H1 (cell line): ENCODE measurements around the gene CUL4A. TPM values are rescaled to one million over a fixed set of nuclear protein-coding genes. Genes with fewer than 3 reads are reported as not detected.

ENCODE experiments used
- CTCF ChIA-PET: fragments of 300-600 bp; sonication (Branson Sonifier 250); formaldehyde crosslinking; loops from one replicate; lab custom pipeline; 2021; ENCODE audit not compliant: partially characterized antibody; lab: Charles Lee
- POLR2A ChIA-PET: fragments of 300-600 bp; sonication (Branson Sonifier 250); formaldehyde crosslinking; loops from one replicate; lab custom pipeline; 2021; ENCODE audit warnings: inconsistent platforms; ENCODE audit not compliant: partially characterized antibody; lab: Charles Lee
- DNase-seq, 2 experiments: peaks; one replicate each; pipeline versions ENCODE4 v3.0.0 to v3.0.0-alpha.2; 2010 to 2022; ENCODE audit warnings: low spot score in 2 of 2, low read depth in 1 of 2, mixed read lengths in 1 of 2
- FAIRE-seq: peaks from 2 replicates; lab custom pipeline; 2011; peaks lifted over from hg19 to GRCh38; lab: Jason Lieb, UNC
- H2AFZ ChIP-seq: 2 replicates; pipeline ENCODE4 v1.8.1; 2012; ENCODE audit warnings: low read length, inconsistent platforms
- H2AK5ac ChIP-seq: 2 replicates; pipeline ENCODE4 v1.6.1; 2013; ENCODE audit warnings: low read depth, low read length
- H2BK120ac ChIP-seq: replicated peaks from 2 replicates; pipeline ENCODE3; 2013; ENCODE audit warnings: low read depth, low read length, inconsistent platforms
- H2BK12ac ChIP-seq: 2 replicates; pipeline ENCODE4 v1.6.1; 2013; ENCODE audit warnings: low read depth, low read length
- H2BK15ac ChIP-seq: 2 replicates; pipeline ENCODE4 v1.6.1; 2013; ENCODE audit warnings: low read length
- H2BK20ac ChIP-seq: 2 replicates; pipeline ENCODE4 v1.6.1; 2013; ENCODE audit warnings: low read length
- H2BK5ac ChIP-seq: 2 replicates; pipeline ENCODE4 v1.6.1; 2013; ENCODE audit warnings: low read depth, low read length
- H3K14ac ChIP-seq: 2 replicates; pipeline ENCODE4 v1.6.1; 2013; ENCODE audit warnings: inconsistent platforms; ENCODE audit not compliant: insufficient read length
- H3K18ac ChIP-seq: 2 replicates; pipeline ENCODE4 v1.6.1; 2013; ENCODE audit warnings: low read length; ENCODE audit errors: extremely low read depth
- H3K23ac ChIP-seq: 2 replicates; pipeline ENCODE4 v1.6.1; 2013; ENCODE audit warnings: inconsistent platforms; ENCODE audit not compliant: insufficient read length
- H3K23me2 ChIP-seq: 2 replicates; pipeline ENCODE4 v1.6.1; 2013; ENCODE audit warnings: low read depth, low read length
- H3K27ac ChIP-seq: 2 replicates; pipeline ENCODE4 v1.6.1; 2011; ENCODE audit warnings: low read depth, low read length, inconsistent platforms
- H3K27me3 ChIP-seq, 4 experiments: replicated peaks in 1 of 4; 1 replicate in 1 of 4; 2 replicates in 3 of 4; pipeline versions ENCODE4 v1.6.1 to v1.8.1; 2011 to 2013; ENCODE audit warnings: low read length in 3 of 4, mild to moderate bottlenecking in 3 of 4, inconsistent platforms in 2 of 4, mixed read lengths in 2 of 4, moderate library complexity in 1 of 4; ENCODE audit not compliant: control insufficient read depth in 3 of 4, insufficient read depth in 3 of 4; ENCODE audit errors: extremely low read depth in 1 of 4
- H3K36me3 ChIP-seq, 4 experiments: 2 replicates each; pipeline versions ENCODE4 v1.6.1 to v1.8.1; 2011 to 2013; ENCODE audit warnings: mild to moderate bottlenecking in 4 of 4, low read length in 3 of 4, moderate library complexity in 2 of 4, control low read depth in 1 of 4, inconsistent platforms in 1 of 4; ENCODE audit not compliant: insufficient read depth in 4 of 4, control insufficient read depth in 2 of 4
- H3K4ac ChIP-seq: replicated peaks from 2 replicates; pipeline ENCODE3; 2013; ENCODE audit warnings: low read length, low read depth, mixed read lengths, inconsistent platforms; ENCODE audit not compliant: insufficient read length
- H3K4me1 ChIP-seq, 4 experiments: replicated peaks in 1 of 4; 1 replicate in 1 of 4; 2 replicates in 3 of 4; pipeline versions ENCODE4 v1.6.1 to v1.8.1; 2011 to 2013; ENCODE audit warnings: low read length in 3 of 4, inconsistent platforms in 2 of 4, mixed read lengths in 1 of 4; ENCODE audit not compliant: insufficient read depth in 4 of 4, control insufficient read depth in 3 of 4
- H3K4me2 ChIP-seq, 2 experiments: 2 replicates each; pipeline versions ENCODE4 v1.6.1 to v1.8.1; 2011 to 2013; ENCODE audit warnings: low read depth in 2 of 2, low read length in 2 of 2, control low read depth in 1 of 2, inconsistent platforms in 1 of 2, mild to moderate bottlenecking in 1 of 2; ENCODE audit not compliant: insufficient read depth in 1 of 2
- H3K4me3 ChIP-seq, 4 experiments: fragments of 200-600, 300-600 bp in 1 of 4; sonication (generic), shearing (Covaris generic), sonication (Bioruptor Twin) in 1 of 4; 2 replicates each; pipeline versions ENCODE4 v1.5.1 to v1.8.1; 2011 to 2016; ENCODE audit warnings: low read length in 4 of 4, low read depth in 3 of 4, control low read depth in 2 of 4, inconsistent platforms in 2 of 4, mild to moderate bottlenecking in 2 of 4, mixed read lengths in 1 of 4, moderate library complexity in 1 of 4; ENCODE audit not compliant: insufficient read depth in 2 of 4; ENCODE audit errors: extremely low read depth in 1 of 4
- H3K56ac ChIP-seq: replicated peaks from 2 replicates; pipeline ENCODE3; 2013; ENCODE audit warnings: low read depth, mild to moderate bottlenecking, mixed read lengths, low read length, inconsistent platforms; ENCODE audit not compliant: insufficient read length
- H3K79me1 ChIP-seq: 2 replicates; pipeline ENCODE4 v1.6.1; 2013; ENCODE audit warnings: low read depth, low read length, control low read depth
- H3K79me2 ChIP-seq, 2 experiments: 2 replicates each; pipeline versions ENCODE4 v1.6.1 to v1.8.1; 2012 to 2013; ENCODE audit warnings: low read length in 2 of 2, mild to moderate bottlenecking in 2 of 2, inconsistent platforms in 1 of 2; ENCODE audit not compliant: insufficient read depth in 2 of 2, control insufficient read depth in 1 of 2
- H3K9ac ChIP-seq, 4 experiments: replicated peaks in 1 of 4; 1 replicate in 1 of 4; 2 replicates in 3 of 4; pipeline versions ENCODE4 v1.6.1 to v1.8.1; 2011 to 2013; ENCODE audit warnings: low read depth in 3 of 4, low read length in 3 of 4, control low read depth in 2 of 4, mild to moderate bottlenecking in 2 of 4, moderate library complexity in 2 of 4, inconsistent platforms in 1 of 4; ENCODE audit errors: extremely low read depth in 1 of 4
- H3K9me3 ChIP-seq, 2 experiments: 2 replicates each; pipeline versions ENCODE4 v1.6.1 to v1.8.1; 2012 to 2013; ENCODE audit warnings: mild to moderate bottlenecking in 2 of 2, moderate library complexity in 2 of 2, control low read depth in 1 of 2, inconsistent platforms in 1 of 2, low read depth in 1 of 2, low read length in 1 of 2, mixed read lengths in 1 of 2; ENCODE audit not compliant: insufficient read depth in 2 of 2
- H4K20me1 ChIP-seq, 2 experiments: replicated peaks in 1 of 2; 2 replicates each; pipeline versions ENCODE3 to v1.8.1; 2011 to 2013; ENCODE audit warnings: inconsistent platforms in 2 of 2, low read length in 2 of 2, mild to moderate bottlenecking in 1 of 2; ENCODE audit not compliant: insufficient read depth in 2 of 2, control insufficient read depth in 1 of 2
- H4K5ac ChIP-seq: 2 replicates; pipeline ENCODE4 v1.6.1; 2013; ENCODE audit warnings: low read length, low read depth, mixed read lengths, inconsistent platforms; ENCODE audit not compliant: insufficient read length
- H4K8ac ChIP-seq: 2 replicates; pipeline ENCODE4 v1.8.0; 2013; ENCODE audit warnings: mild to moderate bottlenecking, moderate library complexity, low read length, inconsistent platforms; ENCODE audit not compliant: insufficient read depth; ENCODE audit errors: extremely low read depth
- H4K91ac ChIP-seq: replicated peaks from 2 replicates; pipeline ENCODE3; 2013; ENCODE audit warnings: low read length, mixed read lengths, inconsistent platforms; ENCODE audit not compliant: insufficient read length
- CBX5 ChIP-seq: fragments of 300-800, 300-1000 bp; sonication (generic); IDR thresholded peaks from 2 replicates; pipeline ENCODE4 v1.7.1; 2016; ENCODE audit warnings: antibody characterized with exemption, low read length, low read depth
- CEBPB ChIP-seq: IDR thresholded peaks from 2 replicates; pipeline ENCODE4 v1.6.1; 2012; ENCODE audit warnings: low read depth, low read length
- CREB1 ChIP-seq: IDR thresholded peaks from 2 replicates; pipeline ENCODE4 v1.6.1; 2012; ENCODE audit warnings: inconsistent platforms
- EZH2 ChIP-seq: fragments of 200-600 bp; sonication (generic); IDR thresholded peaks from 2 replicates; pipeline ENCODE4 v1.7.1; 2012; ENCODE audit warnings: low read depth, mild to moderate bottlenecking, moderate library complexity, low read length, inconsistent platforms; ENCODE audit not compliant: severe bottlenecking
- HDAC2 ChIP-seq, 2 experiments: fragments of 300-600 bp in 1 of 2; sonication (generic) in 1 of 2; IDR thresholded peaks; 2 replicates each; pipeline ENCODE4 v1.6.1; 2011 to 2012; ENCODE audit warnings: low read depth in 2 of 2, low read length in 2 of 2, mild to moderate bottlenecking in 2 of 2, moderate library complexity in 2 of 2, borderline replicate concordance in 1 of 2, inconsistent platforms in 1 of 2
- MAFK ChIP-seq: IDR thresholded peaks from 2 replicates; pipeline ENCODE4 v1.6.1; 2012; ENCODE audit warnings: low read depth, mild to moderate bottlenecking, improper control_type of control experiment, low read length
- RFX5 ChIP-seq: IDR thresholded peaks from 2 replicates; pipeline ENCODE4 v1.6.1; 2011; ENCODE audit warnings: low read depth, low read length, improper control_type of control experiment, borderline replicate concordance
- RNF2 ChIP-seq: fragments of 200-900, 300-1000 bp; sonication (generic); IDR thresholded peaks from 2 replicates; pipeline ENCODE4 v1.7.1; 2016; ENCODE audit warnings: borderline replicate concordance, low read depth, mild to moderate bottlenecking, antibody characterized with exemption, low read length; ENCODE audit not compliant: poor library complexity, severe bottlenecking; ENCODE audit errors: missing control alignments
- SIN3A ChIP-seq, 2 experiments: IDR thresholded peaks in 1 of 2; conservative IDR thresholded peaks in 1 of 2; 2 replicates each; pipeline ENCODE4 v1.6.1; 2011 to 2012; ENCODE audit warnings: low read length in 2 of 2, improper control_type of control experiment in 1 of 2, low read depth in 1 of 2, mild to moderate bottlenecking in 1 of 2
- SIRT6 ChIP-seq: IDR thresholded peaks from one replicate; pipeline ENCODE4 v1.7.1; 2012; ENCODE audit warnings: low read length, inconsistent platforms
- SP1 ChIP-seq: IDR thresholded peaks from 2 replicates; pipeline ENCODE4 v1.6.1; 2011; ENCODE audit warnings: low read depth, low read length
- SP4 ChIP-seq: IDR thresholded peaks from 2 replicates; pipeline ENCODE4 v1.6.1; 2012; ENCODE audit warnings: low read length, inconsistent platforms
- TAF7 ChIP-seq: optimal IDR thresholded peaks from 2 replicates; pipeline ENCODE3; 2011; ENCODE audit warnings: low read depth, mild to moderate bottlenecking, inconsistent platforms, low read length, moderate library complexity, borderline replicate concordance
- TCF12 ChIP-seq: IDR thresholded peaks from 2 replicates; pipeline ENCODE4 v1.6.1; 2011; ENCODE audit warnings: low read depth, mild to moderate bottlenecking, low read length
- WGBS, 2 experiments: shearing (Covaris generic) in 1 of 2; methylation state at CpG; one replicate each; pipeline versions ENCODE4 v1.1.6 to v1.1.7; 2013 to 2015; ENCODE audit warnings: low lambda C conversion rate in 2 of 2, mixed read lengths in 2 of 2, inconsistent platforms in 1 of 2, low coverage in 1 of 2, missing lambda C conversion rate in 1 of 2; ENCODE audit not compliant: insufficient replicate concordance in 2 of 2, insufficient coverage in 1 of 2, insufficient read length in 1 of 2; ENCODE audit errors: extremely low coverage in 1 of 2, missing lambda C conversion rate in 1 of 2; 5-methylcytosine and 5-hydroxymethylcytosine counted together
- polyA plus RNA-seq, 7 experiments: library from polyadenylated mRNA; depleted of rRNA in 3 of 7; stranded (reverse) in 5 of 7; unstranded in 2 of 7; fragments of >200 nt in 5 of 7; fragments of 200-250 nt in 2 of 7; gene quantifications; 1 replicate in 5 of 7; 2 replicates in 1 of 7; 4 replicates in 1 of 7; pipeline versions ENCODE4 v1.2.1 to v1.2.3, GENCODE V29; 2011 to 2013; ENCODE audit warnings: missing spikeins in 2 of 7, mixed read lengths in 2 of 7
- total RNA-seq: library from RNA; stranded (reverse); fragmentation: NEBNext Ultra II Directional; extraction: Animal tissue kit (Norgen Biotek cat#: 25700); gene quantifications from 2 replicates; pipeline ENCODE4 v1.2.1, GENCODE V29; 2021

Gene CUL4A
- total and polyA plus RNA-seq, 2 of the 8 experiments (the other 6 are each of a cell fraction or from before 2014, with no cell fraction given), result 54.7 to 101 TPM

DNA sequence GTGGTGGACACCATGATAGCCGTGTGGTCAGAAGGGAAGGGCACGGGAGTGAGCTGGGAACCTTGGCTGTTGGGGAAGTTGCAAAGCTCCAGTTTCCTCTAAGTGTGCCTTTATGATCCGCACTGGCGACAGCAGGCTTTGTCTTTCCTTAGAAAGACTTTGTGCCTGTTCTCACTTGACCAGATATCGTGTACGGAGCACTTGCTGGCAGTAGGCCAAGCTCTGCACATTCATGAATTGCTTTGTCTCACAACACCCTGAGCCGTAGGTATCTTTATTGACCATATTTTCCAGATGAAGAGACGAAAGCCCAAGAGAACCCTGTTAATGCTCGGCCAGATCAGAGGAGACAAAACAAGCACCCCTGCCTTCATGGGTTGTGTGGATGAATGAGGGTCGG lies 15.1 kb downstream of the CUL4A start:
- WGBS, 2 experiments, result 94% methylated on average over 10 of the region's 10 CpGs; no CpG with 5 or more reads in 1 of the 2 experiments
- CTCF ChIA-PET, result interaction anchor here (1.3 kb wide), 1 partner anchor 195 kb away, joined by 3 read pairs; no protein-coding TSS in a partner anchor
- Histone ChIP-seq H2AK5ac (no peak overlapping the region), H4K8ac (no peak overlapping the region), H3K14ac (no peak overlapping the region), H2BK12ac (no peak overlapping the region), H2BK5ac (no peak overlapping the region), H3K23ac (no peak overlapping the region), H4K5ac (no peak overlapping the region), H3K36me3 (peaks cover 33 to 91% (median 41%) of the 10 kb centered on the region in 4 experiments), H3K79me2 (peaks cover 6 to 63% of the 10 kb centered on the region in 2 experiments), H3K9me3 (no peaks in the 10 kb centered on the region), H3K4me1 (no peaks in the 10 kb centered on the region; a peak in 2 of 7 replicates), H3K56ac (no peak overlapping the region), H3K18ac (no peak overlapping the region), H2BK15ac (no peak overlapping the region), H3K4me2 (no peak overlapping the region), H3K27me3 (no peaks in the 10 kb centered on the region), H4K91ac (no peak overlapping the region), H3K9ac (no peak overlapping the region), H3K4ac (no peak overlapping the region), H3K23me2 (no peaks in the 10 kb centered on the region), H2BK120ac (no peak overlapping the region), H3K27ac (no peak overlapping the region), H2AFZ (no peak overlapping the region), H2BK20ac (no peak overlapping the region), H3K4me3 (no peak overlapping the region), H4K20me1 (peaks cover 13 to 31% of the 10 kb centered on the region in 2 experiments), H3K79me1 (peaks cover 16% of the 10 kb centered on the region)
- no peak for FAIRE-seq
- DNase-seq, result no peak
- POLR2A ChIA-PET, result interaction anchor here (1.3 to 3.3 kb wide), 3 partner anchors 15 to 265 kb away, joined by 3 to 18 read pairs (median 4); partner anchors contain the start of genes CUL4A and PCID2
- no peak for TF ChIP-seq SIRT6
- TF ChIP-seq TAF7, result no peak
- no peak for TF ChIP-seq SP1
- TF ChIP-seq EZH2, result no peak
- no peak for TF ChIP-seq CEBPB
- TF ChIP-seq CREB1, result no peak
- TF ChIP-seq TCF12, result no peak
- TF ChIP-seq CBX5, result no peak
- TF ChIP-seq HDAC2 (IDR thresholded peaks at IDR 0.05; ENCODE audit: borderline replicate concordance in 1 of 2, low read depth in 2 of 2, low read length in 2 of 2), result no peak
- TF ChIP-seq SIN3A (conservative IDR thresholded peaks at IDR 0.05 in 1 of 2, IDR thresholded peaks at IDR 0.05 in 1 of 2; ENCODE audit: low read depth in 1 of 2, low read length in 2 of 2), result no peak
- no peak for TF ChIP-seq RNF2
- no peak for TF ChIP-seq MAFK
- TF ChIP-seq SP4, result no peak
- no peak for TF ChIP-seq RFX5
